Keratinocyte (primary cell): Measurements from ENCODE around the gene CD37.

Experiments
- EZH2 ChIP-seq: IDR thresholded peaks from one replicate; pipeline ENCODE4 v1.6.1; 2012; ENCODE audit warnings: inconsistent platforms, mild to moderate bottlenecking, low read length, moderate library complexity
- TF ChIP-seq, protein P1 (sequence below), 3 experiments: IDR thresholded peaks in 1 of 3; conservative IDR thresholded peaks in 1 of 3; optimal IDR thresholded peaks in 1 of 3; 2 replicates in 2 of 3; 3 replicates in 1 of 3; pipeline versions ENCODE3 to v1.5.1; 2011; ENCODE audit warnings: low read length in 3 of 3, mild to moderate bottlenecking in 3 of 3, moderate library complexity in 2 of 3, control low read depth in 1 of 3, inconsistent platforms in 1 of 3; ENCODE audit not compliant: insufficient read depth in 2 of 3; ENCODE audit errors: extremely low read depth in 1 of 3

DNA sequence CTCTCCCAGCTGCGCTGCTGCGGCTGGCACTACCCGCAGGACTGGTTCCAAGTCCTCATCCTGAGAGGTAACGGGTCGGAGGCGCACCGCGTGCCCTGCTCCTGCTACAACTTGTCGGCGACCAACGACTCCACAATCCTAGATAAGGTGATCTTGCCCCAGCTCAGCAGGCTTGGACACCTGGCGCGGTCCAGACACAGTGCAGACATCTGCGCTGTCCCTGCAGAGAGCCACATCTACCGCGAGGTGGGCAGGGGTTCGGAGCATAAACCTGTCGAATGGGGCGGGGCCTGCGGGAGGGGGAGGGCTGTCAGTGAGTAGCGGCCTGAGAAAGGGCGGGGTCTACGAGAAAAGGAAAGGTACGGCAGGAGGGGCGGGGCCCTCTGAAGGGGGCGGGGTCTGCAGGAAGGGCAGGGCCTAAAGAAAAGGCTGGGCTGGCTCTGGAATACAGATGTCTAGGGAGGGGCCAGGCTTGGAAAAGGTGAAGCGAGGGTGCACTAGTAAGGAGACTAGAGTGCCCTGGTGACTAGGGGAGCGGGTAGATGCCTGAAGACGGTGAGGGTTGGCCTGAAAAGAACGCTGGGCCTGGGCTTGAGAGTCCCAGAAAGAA, 3.6 kb downstream of the CD37 start:
- TF ChIP-seq EZH2 = peak; percentile 54
- TF ChIP-seq, protein P1, sequence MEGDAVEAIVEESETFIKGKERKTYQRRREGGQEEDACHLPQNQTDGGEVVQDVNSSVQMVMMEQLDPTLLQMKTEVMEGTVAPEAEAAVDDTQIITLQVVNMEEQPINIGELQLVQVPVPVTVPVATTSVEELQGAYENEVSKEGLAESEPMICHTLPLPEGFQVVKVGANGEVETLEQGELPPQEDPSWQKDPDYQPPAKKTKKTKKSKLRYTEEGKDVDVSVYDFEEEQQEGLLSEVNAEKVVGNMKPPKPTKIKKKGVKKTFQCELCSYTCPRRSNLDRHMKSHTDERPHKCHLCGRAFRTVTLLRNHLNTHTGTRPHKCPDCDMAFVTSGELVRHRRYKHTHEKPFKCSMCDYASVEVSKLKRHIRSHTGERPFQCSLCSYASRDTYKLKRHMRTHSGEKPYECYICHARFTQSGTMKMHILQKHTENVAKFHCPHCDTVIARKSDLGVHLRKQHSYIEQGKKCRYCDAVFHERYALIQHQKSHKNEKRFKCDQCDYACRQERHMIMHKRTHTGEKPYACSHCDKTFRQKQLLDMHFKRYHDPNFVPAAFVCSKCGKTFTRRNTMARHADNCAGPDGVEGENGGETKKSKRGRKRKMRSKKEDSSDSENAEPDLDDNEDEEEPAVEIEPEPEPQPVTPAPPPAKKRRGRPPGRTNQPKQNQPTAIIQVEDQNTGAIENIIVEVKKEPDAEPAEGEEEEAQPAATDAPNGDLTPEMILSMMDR (optimal IDR thresholded peaks at IDR 0.05 in 1 of 3, IDR thresholded peaks at IDR 0.05 in 1 of 3, conservative IDR thresholded peaks at IDR 0.05 in 1 of 3; ENCODE audit: extremely low read depth in 1 of 3, insufficient read depth in 2 of 3, low read length in 3 of 3) = peak in 1 of 3 experiments; percentile 3
